Measurements from ENCODE around the gene LAMB2. TPM values are rescaled to one million over a fixed set of nuclear protein-coding genes. Genes with fewer than 3 reads are reported as not detected.

The LAMB2 gene
- total and polyA plus RNA-seq, 10 donors = 97.7 to 376 (median 274) TPM

DNA sequence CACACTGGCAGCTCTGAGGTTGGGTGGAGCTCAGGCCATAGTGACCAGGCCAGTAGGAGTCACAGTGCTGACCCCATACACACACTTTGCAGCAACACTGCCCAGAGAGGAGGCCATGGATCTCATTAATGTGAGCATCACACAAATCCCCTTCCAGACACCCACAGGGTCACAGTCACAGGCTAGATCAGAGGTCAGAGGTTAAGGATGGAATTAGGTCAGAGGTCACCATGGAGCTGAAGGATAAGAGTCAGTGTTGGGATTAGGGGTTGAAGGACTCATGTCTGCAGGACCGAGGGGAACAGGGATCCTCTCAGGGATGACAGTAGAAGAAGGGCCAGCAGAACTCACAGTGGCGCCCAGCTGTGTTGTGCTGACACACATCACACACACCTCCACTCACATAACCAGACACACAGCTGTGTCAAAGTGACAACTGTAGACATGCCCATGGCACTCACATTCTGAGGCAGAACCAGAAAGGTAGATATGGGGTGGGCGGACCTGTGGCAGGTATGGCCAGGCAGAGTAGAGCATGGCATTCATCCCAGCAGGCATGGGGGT is 20.6 kb upstream of the LAMB2 start:
- intact Hi-C loops (cut with DNase I; ENCODE audit: low total_unique reads) = no loop called here
- WGBS, 5 donors = 80 to 93% (median 86%) methylated on average over 3 of the region's 3 CpGs
- TF ChIP-seq POLR2A (IDR thresholded peaks at IDR 0.05) (no peak), POLR2AphosphoS5 (IDR thresholded peaks at IDR 0.05) (no peak)
- TF ChIP-seq, protein P1, sequence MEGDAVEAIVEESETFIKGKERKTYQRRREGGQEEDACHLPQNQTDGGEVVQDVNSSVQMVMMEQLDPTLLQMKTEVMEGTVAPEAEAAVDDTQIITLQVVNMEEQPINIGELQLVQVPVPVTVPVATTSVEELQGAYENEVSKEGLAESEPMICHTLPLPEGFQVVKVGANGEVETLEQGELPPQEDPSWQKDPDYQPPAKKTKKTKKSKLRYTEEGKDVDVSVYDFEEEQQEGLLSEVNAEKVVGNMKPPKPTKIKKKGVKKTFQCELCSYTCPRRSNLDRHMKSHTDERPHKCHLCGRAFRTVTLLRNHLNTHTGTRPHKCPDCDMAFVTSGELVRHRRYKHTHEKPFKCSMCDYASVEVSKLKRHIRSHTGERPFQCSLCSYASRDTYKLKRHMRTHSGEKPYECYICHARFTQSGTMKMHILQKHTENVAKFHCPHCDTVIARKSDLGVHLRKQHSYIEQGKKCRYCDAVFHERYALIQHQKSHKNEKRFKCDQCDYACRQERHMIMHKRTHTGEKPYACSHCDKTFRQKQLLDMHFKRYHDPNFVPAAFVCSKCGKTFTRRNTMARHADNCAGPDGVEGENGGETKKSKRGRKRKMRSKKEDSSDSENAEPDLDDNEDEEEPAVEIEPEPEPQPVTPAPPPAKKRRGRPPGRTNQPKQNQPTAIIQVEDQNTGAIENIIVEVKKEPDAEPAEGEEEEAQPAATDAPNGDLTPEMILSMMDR (IDR thresholded peaks at IDR 0.05 in 8 of 11, conservative IDR thresholded peaks at IDR 0.05 in 3 of 11) = no peak
- no peak overlapping the region for H3K4me3 ChIP-seq
- no peaks in the 10 kb centered on the region for H3K27me3 ChIP-seq (replicated peaks in 1 of 7)
- H3K27ac ChIP-seq = no peak overlapping the region
- no peak for DNase-seq
- H3K9me3 ChIP-seq = no peaks in the 10 kb centered on the region
- H3K36me3 ChIP-seq = no peaks in the 10 kb centered on the region
- H3K4me1 ChIP-seq = no peaks in the 10 kb centered on the region

DNA sequence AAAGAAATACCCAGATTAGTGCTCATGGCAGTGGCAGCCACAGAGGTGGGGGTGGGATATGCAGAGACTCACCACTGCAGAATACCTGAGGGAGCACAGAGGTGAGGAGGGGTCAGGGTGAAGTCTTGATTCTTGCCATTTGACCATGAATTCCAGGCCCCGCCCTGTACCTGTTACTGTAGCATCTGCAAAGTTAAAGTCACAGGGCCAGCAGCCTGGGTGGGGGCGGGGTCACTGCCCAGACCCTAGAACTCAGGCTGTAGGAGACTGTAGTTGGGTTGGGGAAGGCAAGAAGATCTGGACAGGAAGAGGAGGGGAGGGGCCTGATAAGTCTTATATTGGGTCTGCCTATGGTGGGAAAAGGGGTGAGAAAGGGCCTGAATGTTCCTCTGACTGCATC is 18.8 kb upstream of the LAMB2 start:
- H3K4me1 ChIP-seq = no peaks in the 10 kb centered on the region
- no peak overlapping the region for H3K27ac ChIP-seq
- intact Hi-C loops (cut with DNase I; ENCODE audit: low total_unique reads) = no loop called here
- H3K36me3 ChIP-seq = no peaks in the 10 kb centered on the region
- H3K4me3 ChIP-seq = no peak overlapping the region
- TF ChIP-seq POLR2A (IDR thresholded peaks at IDR 0.05) (no peak), POLR2AphosphoS5 (IDR thresholded peaks at IDR 0.05) (no peak)
- TF ChIP-seq, protein P1 (IDR thresholded peaks at IDR 0.05 in 8 of 11, conservative IDR thresholded peaks at IDR 0.05 in 3 of 11) = no peak
- 73 to 92% (median 88%) methylated on average over 2 of the region's 2 CpGs for WGBS, 5 donors
- no peak for DNase-seq
- H3K9me3 ChIP-seq = no peaks in the 10 kb centered on the region
- H3K27me3 ChIP-seq (replicated peaks in 1 of 7) = no peaks in the 10 kb centered on the region

DNA sequence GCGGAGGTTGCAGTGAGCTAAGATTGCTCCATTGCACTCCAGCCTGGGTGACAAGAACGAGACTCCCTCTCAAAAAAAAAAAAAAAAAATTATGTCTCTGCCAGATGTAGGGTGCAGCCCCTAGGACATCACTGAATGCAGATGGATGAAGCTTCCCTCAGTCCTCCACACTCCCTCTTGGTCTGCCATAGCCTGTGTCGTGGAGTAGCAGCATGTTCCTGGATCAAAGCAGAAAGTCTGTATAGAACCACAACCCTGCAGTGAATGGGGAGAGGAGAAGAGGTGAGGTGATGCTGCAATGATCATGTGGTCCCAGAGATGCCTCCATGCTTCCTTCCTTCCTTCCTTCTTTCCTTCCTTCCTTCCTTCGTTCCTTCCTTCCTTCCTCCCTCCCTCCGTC is 15.3 kb upstream of the LAMB2 start:
- H3K4me1 ChIP-seq = no peaks in the 10 kb centered on the region
- H3K9me3 ChIP-seq = no peaks in the 10 kb centered on the region
- TF ChIP-seq POLR2AphosphoS5 (IDR thresholded peaks at IDR 0.05) (no peak), POLR2A (IDR thresholded peaks at IDR 0.05) (no peak)
- TF ChIP-seq, protein P1 (IDR thresholded peaks at IDR 0.05 in 8 of 11, conservative IDR thresholded peaks at IDR 0.05 in 3 of 11) = no peak
- H3K27me3 ChIP-seq (replicated peaks in 1 of 7) = no peaks in the 10 kb centered on the region
- no peak for DNase-seq
- no peaks in the 10 kb centered on the region for H3K36me3 ChIP-seq
- H3K4me3 ChIP-seq = no peak overlapping the region
- intact Hi-C loops (cut with DNase I; ENCODE audit: low total_unique reads) = no loop called here
- WGBS, 5 donors = 64 to 87% (median 74%) methylated on average over 5 of the region's 5 CpGs
- no peak overlapping the region for H3K27ac ChIP-seq

DNA sequence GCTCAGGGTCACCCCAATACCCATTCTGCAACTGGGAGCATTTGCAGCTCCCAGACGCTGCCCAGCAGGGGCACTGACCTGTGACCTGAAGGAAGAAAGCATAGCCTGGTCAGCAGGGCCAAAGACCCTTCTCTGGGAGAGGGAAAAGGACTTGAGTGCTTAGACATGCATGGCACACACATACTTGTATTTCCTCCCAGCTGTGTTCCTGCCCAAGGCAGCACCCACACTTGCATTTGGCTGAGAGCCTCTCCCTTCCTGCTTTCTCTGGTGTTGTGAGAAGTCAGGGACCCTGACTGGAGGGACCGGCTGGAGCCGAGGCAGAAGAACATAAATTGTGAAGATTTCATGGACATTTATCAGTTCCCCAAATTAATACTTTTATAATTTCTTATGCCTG is 7.2 kb upstream of the LAMB2 start:
- WGBS, 5 donors = 61 to 75% (median 65%) methylated on average over 3 of the region's 3 CpGs
- intact Hi-C loops (cut with DNase I; ENCODE audit: low total_unique reads) = no loop called here
- no peak overlapping the region for H3K27ac ChIP-seq
- peaks cover 0 to 11% (median 0%) of the 10 kb centered on the region in 7 donors for H3K27me3 ChIP-seq (replicated peaks in 1 of 7)
- H3K4me1 ChIP-seq = no peaks in the 10 kb centered on the region
- no peak for DNase-seq
- TF ChIP-seq POLR2AphosphoS5 (IDR thresholded peaks at IDR 0.05) = no peak
- no peak for TF ChIP-seq POLR2A (IDR thresholded peaks at IDR 0.05)
- no peak overlapping the region for H3K4me3 ChIP-seq
- no peaks in the 10 kb centered on the region for H3K36me3 ChIP-seq
- H3K9me3 ChIP-seq = peaks cover 0 to 14% (median 9%) of the 10 kb centered on the region in 8 donors
